Ishikawa (cell line): ENCODE measurements around the gene WWOX.

Experiments
- CEBPB ChIP-seq: IDR thresholded peaks from 2 replicates; pipeline ENCODE4 v1.6.1; 2012
- CREB1 ChIP-seq: IDR thresholded peaks from 2 replicates; pipeline ENCODE4 v1.6.1; 2012; ENCODE audit warnings: low read depth
- EGR1 ChIP-seq: IDR thresholded peaks from 2 replicates; pipeline ENCODE4 v1.6.1; 2012
- EP300 ChIP-seq: IDR thresholded peaks from 2 replicates; pipeline ENCODE4 v1.6.1; 2012; ENCODE audit warnings: borderline replicate concordance
- FOXM1 ChIP-seq: IDR thresholded peaks from 2 replicates; pipeline ENCODE4 v1.6.1; 2012; ENCODE audit warnings: low read depth, borderline replicate concordance
- NFIC ChIP-seq: IDR thresholded peaks from 2 replicates; pipeline ENCODE4 v1.6.1; 2012
- RAD21 ChIP-seq: IDR thresholded peaks from 2 replicates; pipeline ENCODE4 v1.6.1; 2012; ENCODE audit warnings: low read depth
- REST ChIP-seq: IDR thresholded peaks from 2 replicates; pipeline ENCODE4 v1.6.1; 2012; ENCODE audit warnings: low read depth, mild to moderate bottlenecking
- TAF1 ChIP-seq: IDR thresholded peaks from 2 replicates; pipeline ENCODE4 v1.6.1; 2012; ENCODE audit warnings: low read depth, mild to moderate bottlenecking
- TCF12 ChIP-seq: IDR thresholded peaks from 2 replicates; pipeline ENCODE4 v1.6.1; 2012; ENCODE audit warnings: low read depth
- TEAD4 ChIP-seq: IDR thresholded peaks from 2 replicates; pipeline ENCODE4 v1.6.1; 2012
- YY1 ChIP-seq: IDR thresholded peaks from 2 replicates; pipeline ENCODE4 v1.6.1; 2012; ENCODE audit warnings: low read depth
- ZBTB7A ChIP-seq: IDR thresholded peaks from 2 replicates; pipeline ENCODE4 v1.6.1; 2012; ENCODE audit warnings: low read depth
- TF ChIP-seq, protein P1 (sequence below): IDR thresholded peaks from 2 replicates; pipeline ENCODE4 v1.6.1; 2012
- TF ChIP-seq, protein P2 (sequence below): IDR thresholded peaks from 2 replicates; pipeline ENCODE4 v1.6.1; 2012

Gene WWOX

GRCh38 chr16:78760611-78761010, 661.2 kb downstream of the WWOX start:
- TF ChIP-seq ZBTB7A (no peak), CEBPB (no peak), TAF1 (no peak), TCF12 (no peak), REST (no peak), EP300 (no peak), CREB1 (no peak), FOXM1 (no peak), YY1 (no peak), RAD21 (no peak)
- TF ChIP-seq, protein P1, sequence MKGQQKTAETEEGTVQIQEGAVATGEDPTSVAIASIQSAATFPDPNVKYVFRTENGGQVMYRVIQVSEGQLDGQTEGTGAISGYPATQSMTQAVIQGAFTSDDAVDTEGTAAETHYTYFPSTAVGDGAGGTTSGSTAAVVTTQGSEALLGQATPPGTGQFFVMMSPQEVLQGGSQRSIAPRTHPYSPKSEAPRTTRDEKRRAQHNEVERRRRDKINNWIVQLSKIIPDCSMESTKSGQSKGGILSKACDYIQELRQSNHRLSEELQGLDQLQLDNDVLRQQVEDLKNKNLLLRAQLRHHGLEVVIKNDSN = no peak

DNA sequence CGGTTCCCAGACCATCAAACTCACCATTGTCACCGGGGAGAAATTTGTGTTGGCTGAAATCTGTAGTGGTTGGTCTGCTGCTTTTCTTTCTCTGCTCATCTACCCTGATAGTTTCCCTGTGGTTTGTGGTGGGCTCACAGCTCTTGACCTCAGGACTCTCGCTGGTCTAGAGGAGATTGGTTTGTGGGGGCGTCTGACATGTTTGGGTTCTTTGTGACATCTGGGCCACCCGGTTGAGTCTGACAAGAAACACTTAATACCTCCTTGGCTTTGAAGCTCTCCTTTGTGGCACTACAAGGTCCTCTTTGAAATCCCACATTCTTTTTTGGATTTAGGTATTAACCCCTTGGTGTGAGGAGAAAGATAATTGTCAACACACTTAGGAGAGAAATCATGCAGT, 662.0 kb downstream of the WWOX start:
- TF ChIP-seq, protein P2, sequence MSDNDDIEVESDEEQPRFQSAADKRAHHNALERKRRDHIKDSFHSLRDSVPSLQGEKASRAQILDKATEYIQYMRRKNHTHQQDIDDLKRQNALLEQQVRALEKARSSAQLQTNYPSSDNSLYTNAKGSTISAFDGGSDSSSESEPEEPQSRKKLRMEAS = no peak
- TF ChIP-seq CREB1 = no peak
- TF ChIP-seq, protein P1 = no peak
- TF ChIP-seq REST = no peak
- no peak for TF ChIP-seq CEBPB
- no peak for TF ChIP-seq TAF1
- TF ChIP-seq EP300 = no peak
- TF ChIP-seq NFIC = no peak

DNA sequence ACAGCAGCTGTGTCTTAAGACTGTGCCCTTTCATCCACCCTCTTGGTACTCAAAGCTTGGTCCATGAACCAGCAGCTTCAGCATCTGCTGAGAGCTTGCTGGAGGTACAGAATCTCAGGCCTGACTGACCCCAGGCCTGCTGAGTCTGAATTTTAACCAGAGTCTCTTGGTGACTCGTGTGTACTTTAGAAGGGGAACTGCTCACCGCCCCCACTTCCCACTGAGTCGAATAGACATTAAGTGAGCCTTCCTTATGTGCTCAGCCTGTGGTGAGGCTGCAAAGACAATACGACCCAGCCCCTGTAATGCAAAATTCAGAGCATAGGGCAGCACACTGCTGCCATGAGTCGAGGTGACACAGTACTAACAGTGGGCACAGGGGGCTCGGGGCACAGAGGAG, 662.8 kb downstream of the WWOX start:
- TF ChIP-seq REST (no peak), YY1 (no peak), FOXM1 (no peak), CREB1 (no peak), ZBTB7A (no peak), RAD21 (no peak), TEAD4 (no peak), EGR1 (no peak)

- no peak for TF ChIP-seq CEBPB
- no peak for TF ChIP-seq ZBTB7A
- TF ChIP-seq REST = no peak
- TF ChIP-seq, protein P1 = no peak
- TF ChIP-seq YY1 = no peak
- TF ChIP-seq NFIC = no peak
- TF ChIP-seq EGR1 = no peak
- TF ChIP-seq RAD21 = no peak
- TF ChIP-seq CREB1 = no peak
- no peak for TF ChIP-seq TCF12
- no peak for TF ChIP-seq EP300
- TF ChIP-seq, protein P2 = no peak
- no peak for TF ChIP-seq TEAD4
- TF ChIP-seq TAF1 = no peak
- no peak for TF ChIP-seq FOXM1
These were observed 664.5 kb downstream of the WWOX start for GRCh38 chr16:78763821-78764440.
